Central memory CD4-positive, alpha-beta T cell (primary cell): ENCODE measurements around the gene PCMT1.
"Not testable (repeated sequence)": the region's sequence is repeated elsewhere in the genome, so short reads cannot be mapped to it uniquely, and the experiment has no call there.

Source experiments
- DNase-seq: peaks from one replicate; pipeline ENCODE4 v3.0.0; 2022
- total RNA-seq, 3 experiments: gene quantifications; one replicate each; lab custom pipeline; 2026; lab: John Stamatoyannopoulos, UW

The PCMT1 gene
- 21.8 to 76.6 (median 61.4) reads per million in 3 experiments for total RNA-seq

DNA sequence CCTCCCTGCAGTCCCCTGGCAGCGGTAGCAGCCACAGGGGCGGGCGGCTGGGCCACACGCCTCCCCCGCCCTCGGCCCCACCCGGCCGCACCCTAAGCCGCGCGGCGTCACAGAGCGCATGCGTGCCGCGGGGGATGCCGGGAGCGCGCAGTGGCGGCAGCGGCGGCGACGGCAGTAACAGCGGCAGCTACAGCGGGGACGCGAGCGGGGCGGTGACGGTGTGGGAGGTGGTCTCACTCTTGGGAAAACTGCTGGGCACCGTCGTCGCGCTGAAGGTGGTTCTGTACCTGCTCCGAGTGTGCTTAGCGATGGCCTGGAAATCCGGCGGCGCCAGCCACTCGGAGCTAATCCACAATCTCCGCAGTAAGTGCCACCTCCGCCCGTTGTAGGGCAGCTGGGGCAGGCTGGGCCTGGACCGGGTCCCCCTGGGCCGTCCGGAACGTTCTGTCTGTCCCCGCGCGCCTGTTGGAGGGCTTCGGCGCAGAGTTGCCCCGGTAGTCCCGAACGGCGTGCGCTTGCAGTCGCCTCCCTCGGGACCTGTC is at the start of gene PCMT1:
TSS of gene PCMT1 (plus strand) at position 148 of the 542 bp plus-strand sequence. CDS start at position 309, 161 bp downstream.
- DNase-seq, result peak; percentile 93

- DNase-seq, result no peak
Observed at GRCh38 chr6:149701714-149702113, 47.8 kb upstream of the PCMT1 start.

DNA sequence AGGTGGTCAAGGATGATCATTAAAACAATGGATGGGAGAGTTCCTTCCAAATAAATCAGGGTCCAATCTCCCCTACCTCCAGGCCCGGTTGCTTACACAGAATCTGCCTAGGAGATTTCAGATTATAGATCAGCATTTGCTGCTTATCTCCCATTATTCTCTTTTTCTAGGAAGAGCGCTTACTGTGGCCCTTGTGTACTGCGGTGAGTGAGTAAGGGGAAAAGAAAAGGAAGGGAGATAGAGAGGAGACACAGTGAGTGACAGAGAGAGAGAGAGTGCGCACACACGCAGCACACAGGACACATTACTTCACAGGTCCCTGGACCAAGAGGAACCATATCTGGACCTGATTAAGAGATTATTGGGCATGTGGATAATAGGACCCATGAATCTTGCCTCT is 37.8 kb upstream of the PCMT1 start:
- DNase-seq, result no peak

DNA sequence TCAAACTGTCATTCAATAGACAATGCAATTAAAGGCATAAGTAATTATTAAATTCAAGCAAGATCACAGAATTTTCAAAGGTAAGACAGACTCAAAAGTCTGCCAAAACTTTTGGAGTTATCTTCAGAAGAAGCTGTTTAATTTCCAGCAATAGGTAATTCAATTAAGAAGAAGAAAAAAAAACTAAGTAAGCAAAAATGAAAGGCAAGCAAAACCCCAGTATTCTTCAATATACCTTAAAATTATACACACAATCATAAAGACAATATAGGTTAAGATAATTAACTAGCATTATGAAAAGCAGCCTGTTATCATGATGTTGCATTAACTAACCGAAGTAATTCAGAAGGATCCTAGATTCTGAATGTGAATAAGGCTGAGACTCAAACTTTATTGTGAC is 35.1 kb upstream of the PCMT1 start:
- no peak for DNase-seq

GRCh38 chr6:149716181-149716963 is 33.2 kb upstream of the PCMT1 start:
- no peak for DNase-seq

DNA sequence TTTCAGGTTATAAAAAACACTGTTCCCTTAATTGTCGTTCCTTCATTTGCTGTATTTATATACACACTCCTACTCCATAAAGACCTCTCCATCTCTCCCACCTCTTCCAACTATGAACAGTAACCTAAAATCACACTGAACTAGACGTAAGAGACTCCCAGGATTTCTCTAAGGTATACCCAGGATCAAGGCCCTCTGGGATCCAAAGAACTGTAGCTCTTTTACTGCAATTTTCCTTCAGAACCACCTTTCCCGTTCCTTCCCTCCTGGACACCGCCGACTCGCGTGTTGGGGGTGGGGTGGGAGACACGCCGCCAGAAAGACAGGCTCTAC is 32.3 kb upstream of the PCMT1 start:
- no peak for DNase-seq

DNA sequence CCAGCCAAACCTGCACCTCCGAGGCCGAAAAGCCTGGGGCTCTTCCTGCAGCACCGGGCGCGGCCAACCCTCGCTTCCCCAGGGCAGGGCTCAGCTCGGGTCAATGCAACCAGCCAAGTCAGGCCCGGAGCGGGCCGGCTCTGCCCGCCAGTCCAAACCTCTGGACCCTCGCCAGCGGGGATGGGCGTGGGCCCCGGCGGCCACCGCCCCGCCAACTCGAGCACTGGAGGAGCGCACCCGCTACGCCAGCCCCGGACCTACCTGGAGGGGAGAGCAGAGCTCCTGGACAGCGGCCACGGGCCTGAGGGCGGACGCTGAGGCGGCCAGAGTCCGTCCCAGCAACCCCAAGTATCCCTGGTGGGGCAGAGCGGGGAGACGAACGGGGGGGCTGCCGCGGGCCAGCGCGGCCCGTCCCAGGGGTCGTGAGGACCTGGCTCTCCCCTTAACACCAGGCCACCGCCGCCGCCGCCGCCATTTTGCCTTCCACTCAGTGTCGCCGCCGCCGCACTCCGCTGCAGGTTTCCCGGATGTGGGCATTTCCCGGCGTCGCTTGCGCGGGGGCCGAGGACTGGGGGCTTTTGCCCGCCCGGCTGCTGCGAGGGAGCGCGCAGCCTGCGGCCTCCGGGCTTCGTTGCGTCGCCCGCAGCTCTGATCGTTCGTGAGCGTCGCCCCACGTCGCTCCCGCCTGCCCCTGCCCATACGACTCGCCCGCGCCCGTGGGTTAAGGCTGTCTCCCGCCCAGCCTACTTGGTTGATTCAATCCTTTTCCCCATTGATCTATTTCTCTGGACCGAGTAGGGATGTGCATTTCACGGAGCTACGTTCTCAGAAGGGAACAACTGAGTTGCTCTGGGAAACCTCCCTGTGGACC is 31.7 kb upstream of the PCMT1 start, which contains the start of gene LATS1:
TSS of gene LATS1 (minus strand) at position 514 of the 871 bp plus-strand sequence. CDS start 15,975 bp downstream, outside the sequence.
- peak; percentile 92 for DNase-seq

DNA sequence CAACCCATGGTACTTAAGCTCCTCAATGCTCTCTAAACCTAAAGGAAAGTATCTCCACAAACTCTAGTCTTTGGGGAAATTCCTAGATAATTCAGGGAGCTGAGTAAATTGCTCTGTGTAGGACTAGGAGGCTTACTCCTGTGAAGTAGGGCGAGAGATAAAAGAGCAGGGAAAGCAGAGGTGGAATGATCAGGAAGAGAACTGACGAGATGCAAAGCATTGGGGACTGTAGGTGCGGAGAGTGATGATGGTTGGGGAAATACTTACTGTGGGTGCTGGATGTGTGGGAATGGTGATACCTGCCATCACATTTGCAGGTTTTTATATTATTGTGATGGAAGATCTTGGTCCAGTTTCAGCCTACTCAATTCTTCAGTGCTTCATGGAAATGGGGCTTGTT is 30.0 kb upstream of the PCMT1 start:
- DNase-seq, result no peak

DNA sequence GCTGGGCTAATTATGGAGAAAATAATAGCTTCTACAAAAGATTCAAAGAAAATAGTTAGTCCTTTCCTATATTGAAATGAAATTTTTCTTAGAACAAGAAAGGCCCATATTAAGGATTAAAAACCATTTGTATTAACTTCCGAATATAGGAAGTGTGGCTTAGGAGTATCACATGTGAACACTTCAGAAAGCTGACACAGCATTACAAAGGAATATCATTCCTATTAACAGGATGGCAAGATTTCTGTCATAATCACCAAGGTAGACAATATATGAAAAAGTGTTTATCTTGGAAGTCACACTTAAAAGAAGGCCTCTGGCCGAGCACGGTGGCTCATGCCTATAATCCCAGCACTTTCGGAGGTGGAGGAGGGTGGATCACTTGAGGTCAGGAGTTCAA is 26.3 kb upstream of the PCMT1 start:
- no peak for DNase-seq

- DNase-seq, result peak; percentile 29
Observed at GRCh38 chr6:149723771-149724417, 25.6 kb upstream of the PCMT1 start.

DNA sequence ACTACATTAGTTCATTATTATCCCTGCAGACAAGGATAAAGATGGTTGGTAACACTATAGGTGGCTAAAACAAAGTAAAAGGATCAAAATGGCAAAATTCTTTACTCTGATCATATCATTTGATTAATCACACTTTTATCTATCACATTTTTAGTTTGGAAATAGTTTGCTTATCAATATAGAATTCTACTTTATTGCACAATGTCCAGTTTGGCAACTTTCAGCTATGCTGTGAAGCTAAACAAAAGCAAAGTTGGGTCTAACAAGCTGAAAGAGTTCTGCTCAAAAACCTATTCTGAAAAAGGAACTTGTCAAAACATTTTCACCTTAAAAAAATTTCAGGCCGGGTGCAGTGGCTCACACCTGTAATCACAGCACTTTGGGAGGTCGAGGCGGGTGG is 23.8 kb upstream of the PCMT1 start:
- no peak for DNase-seq

- DNase-seq, result no peak
Observed at GRCh38 chr6:149727793-149728498, 21.6 kb upstream of the PCMT1 start.

GRCh38 chr6:149728499-149729234 is 20.9 kb upstream of the PCMT1 start:
- no peak for DNase-seq

GRCh38 chr6:149729824-149730223 is 19.7 kb upstream of the PCMT1 start:
- DNase-seq, result no peak

GRCh38 chr6:149733089-149733720 is 16.3 kb upstream of the PCMT1 start:
- no peak for DNase-seq

DNA sequence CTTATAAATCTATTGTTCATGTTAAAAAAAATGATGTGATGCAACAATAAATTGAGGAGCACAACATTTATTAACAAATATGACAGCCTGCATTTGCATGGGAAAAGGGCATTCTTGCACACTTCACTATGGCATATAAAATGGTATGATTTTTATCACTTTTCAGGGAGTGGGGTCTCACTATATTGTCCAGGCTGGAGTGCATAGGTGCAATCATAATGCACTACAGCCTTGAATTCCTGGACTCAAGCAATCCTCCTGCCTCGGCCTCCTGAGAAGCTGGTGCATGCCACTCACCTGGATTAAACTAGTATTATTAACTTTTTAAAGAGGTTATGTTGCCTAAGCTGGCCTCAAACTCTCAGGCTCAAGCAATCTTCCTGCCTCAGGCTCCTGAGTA is 14.6 kb upstream of the PCMT1 start:
- DNase-seq, result no peak

- DNase-seq, result not testable (repeated sequence)
Observed at GRCh38 chr6:149745252-149745651, 4.3 kb upstream of the PCMT1 start.

GRCh38 chr6:149746147-149746946 is 3.2 kb upstream of the PCMT1 start, which contains the start of gene NUP43:
NUP43 (minus strand) TSS chr6:149746529; CDS start chr6:149746495, 34 bp downstream.
- DNase-seq, result peak; percentile 87

DNA sequence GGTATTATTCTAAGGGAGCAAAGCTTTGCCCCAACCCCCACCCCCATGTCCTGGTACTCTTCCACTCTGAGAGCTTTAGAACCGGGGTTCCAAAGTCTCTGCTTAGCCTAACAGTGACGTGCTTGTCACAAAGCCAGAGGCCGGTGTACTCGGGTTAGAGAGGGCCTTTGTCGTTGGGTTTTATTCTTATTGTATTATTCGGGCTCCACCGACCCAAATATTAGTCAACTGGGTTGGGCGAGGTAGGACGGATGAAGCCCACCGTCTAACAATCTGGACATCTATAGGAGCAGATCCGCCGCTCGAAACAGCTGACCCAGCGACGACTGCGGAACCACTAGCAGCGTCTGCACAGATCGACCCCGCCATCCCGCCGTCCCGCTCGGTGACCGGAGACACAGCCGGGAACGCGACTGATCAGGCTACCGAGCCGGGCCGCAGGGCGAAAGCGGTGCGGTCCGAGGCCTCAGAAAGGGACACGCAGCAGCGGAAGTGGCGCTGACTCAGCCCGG is 403 bp upstream of the PCMT1 start:
- not testable (repeated sequence) for DNase-seq

GRCh38 chr6:149750136-149750609 is 632 bp downstream of the PCMT1 start:
- DNase-seq, result no peak
